Measurements from ENCODE around the gene SMARCA2. TPM values are rescaled to one million over a fixed set of nuclear protein-coding genes. Genes with fewer than 3 reads are reported as not detected.

SMARCA2 gene
- total and polyA plus RNA-seq, 3 donors from 2014 or later = 176 to 251 (median 241) TPM

- Histone ChIP-seq H3K4me1 (no peaks in the 10 kb centered on the region), H3K36me3 (ENCODE audit: low read depth, missing control alignments) (no peaks in the 10 kb centered on the region), H3K27me3 (no peaks in the 10 kb centered on the region), H3K9me3 (no peaks in the 10 kb centered on the region), H3K27ac (no peak overlapping the region), H3K4me3 (no peak overlapping the region)
- TF ChIP-seq CTCF (IDR thresholded peaks at IDR 0.05) = no peak
- no peak for TF ChIP-seq POLR2A (IDR thresholded peaks at IDR 0.05)
- intact Hi-C loops (cut with DNase I; ENCODE audit: low total_unique reads) = no loop called here
- no peak for DNase-seq
These were observed 42.5 kb upstream of the SMARCA2 start for GRCh38 chr9:1972672-1973071.

DNA sequence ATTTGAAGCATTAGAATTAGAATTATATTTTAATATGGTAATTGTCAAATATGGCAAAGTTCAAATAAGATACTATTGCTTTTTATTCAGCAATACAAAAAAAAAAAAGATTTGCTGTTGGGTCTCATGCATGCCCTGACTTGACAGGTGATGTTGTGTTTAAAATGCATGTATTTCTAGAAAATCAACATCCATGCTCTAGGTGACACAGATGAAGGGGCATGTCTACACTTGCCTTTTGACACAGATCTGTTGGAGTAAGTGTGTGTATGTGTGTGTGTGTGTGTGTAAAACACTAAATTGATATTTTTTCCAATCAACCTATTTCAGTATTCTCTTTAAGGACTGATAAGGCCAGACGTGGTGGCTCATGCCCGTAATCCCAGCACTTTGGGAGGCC, 38.1 kb upstream of the SMARCA2 start:
- Histone ChIP-seq H3K36me3 (ENCODE audit: low read depth, missing control alignments) (no peaks in the 10 kb centered on the region), H3K4me3 (no peak overlapping the region), H3K4me1 (no peaks in the 10 kb centered on the region), H3K9me3 (no peaks in the 10 kb centered on the region), H3K27me3 (no peaks in the 10 kb centered on the region), H3K27ac (no peak overlapping the region)
- intact Hi-C loops (cut with DNase I; ENCODE audit: low total_unique reads) = no loop called here
- TF ChIP-seq CTCF (IDR thresholded peaks at IDR 0.05) = no peak
- TF ChIP-seq POLR2A (IDR thresholded peaks at IDR 0.05) = no peak
- 85 to 86% methylated on average over 2 of the region's 2 CpGs for WGBS, 2 donors
- no peak for DNase-seq

DNA sequence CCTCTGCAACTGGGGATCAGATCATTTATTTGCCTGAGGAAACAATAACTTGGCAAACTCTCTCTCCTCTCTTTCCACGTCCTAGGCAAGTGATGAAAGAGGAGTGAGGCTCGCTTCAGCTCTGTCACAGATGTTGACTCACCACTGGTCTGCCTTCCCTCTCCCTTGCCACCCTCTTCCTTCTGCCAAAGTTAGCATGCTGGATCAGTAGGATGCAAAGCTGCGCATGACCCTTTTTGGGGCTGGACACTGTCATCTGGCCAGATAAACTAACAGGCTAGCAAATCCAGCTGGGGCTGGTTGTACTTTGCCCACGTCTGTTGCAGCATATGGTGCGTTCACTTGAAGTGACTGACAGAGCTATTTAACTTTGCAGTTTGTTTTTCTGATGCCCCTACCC, 36.2 kb upstream of the SMARCA2 start:
- H3K4me3 ChIP-seq = no peak overlapping the region
- H3K4me1 ChIP-seq = no peaks in the 10 kb centered on the region
- no peak for TF ChIP-seq POLR2A (IDR thresholded peaks at IDR 0.05)
- no peak for TF ChIP-seq CTCF (IDR thresholded peaks at IDR 0.05)
- H3K9me3 ChIP-seq = no peaks in the 10 kb centered on the region
- WGBS, 2 donors = 82 to 86% methylated on average over 5 of the region's 5 CpGs
- no peak overlapping the region for H3K27ac ChIP-seq
- intact Hi-C loops (cut with DNase I; ENCODE audit: low total_unique reads) = no loop called here
- H3K36me3 ChIP-seq (ENCODE audit: low read depth, missing control alignments) = no peaks in the 10 kb centered on the region
- no peak for DNase-seq
- no peaks in the 10 kb centered on the region for H3K27me3 ChIP-seq

GRCh38 chr9:1979741-1980367, 35.3 kb upstream of the SMARCA2 start:
- Histone ChIP-seq H3K27ac (no peak overlapping the region), H3K36me3 (ENCODE audit: low read depth, missing control alignments) (no peaks in the 10 kb centered on the region), H3K4me3 (no peak overlapping the region), H3K9me3 (no peaks in the 10 kb centered on the region), H3K4me1 (no peaks in the 10 kb centered on the region), H3K27me3 (no peaks in the 10 kb centered on the region)
- intact Hi-C loops (cut with DNase I; ENCODE audit: low total_unique reads) = no loop called here
- whole genome bisulfite sequencing, 2 donors = 66 to 70% methylated on average over 7 of the region's 7 CpGs
- no peak for DNase-seq
- no peak for TF ChIP-seq POLR2A (IDR thresholded peaks at IDR 0.05)
- TF ChIP-seq CTCF (IDR thresholded peaks at IDR 0.05) = no peak

- Histone ChIP-seq H3K4me3 (no peak overlapping the region), H3K27me3 (no peaks in the 10 kb centered on the region), H3K36me3 (ENCODE audit: low read depth, missing control alignments) (no peaks in the 10 kb centered on the region), H3K9me3 (no peaks in the 10 kb centered on the region), H3K27ac (no peak overlapping the region), H3K4me1 (no peaks in the 10 kb centered on the region)
- intact Hi-C loops (cut with DNase I; ENCODE audit: low total_unique reads) = no loop called here
- DNase-seq = no peak
- TF ChIP-seq CTCF (IDR thresholded peaks at IDR 0.05) (no peak), POLR2A (IDR thresholded peaks at IDR 0.05) (no peak)
- 91 to 100% methylated on average over 1 of the region's 1 CpG for WGBS, 2 donors
These were observed 34.8 kb upstream of the SMARCA2 start for GRCh38 chr9:1980387-1980786.

Measured in testis (tissue), 3 donors.